Activated T-cell treated with anti-CD3 and anti-CD28 coated beads for 4 hours (primary cell): ENCODE results near the gene ARFGAP2.
A peak's percentile ranks its signal among the peaks of the same experiment; 100 is the strongest.

ENCODE experiments used
- DNase-seq: peaks from one replicate; pipeline ENCODE4 v3.0.0-alpha.2; 2020

Gene ARFGAP2

DNA sequence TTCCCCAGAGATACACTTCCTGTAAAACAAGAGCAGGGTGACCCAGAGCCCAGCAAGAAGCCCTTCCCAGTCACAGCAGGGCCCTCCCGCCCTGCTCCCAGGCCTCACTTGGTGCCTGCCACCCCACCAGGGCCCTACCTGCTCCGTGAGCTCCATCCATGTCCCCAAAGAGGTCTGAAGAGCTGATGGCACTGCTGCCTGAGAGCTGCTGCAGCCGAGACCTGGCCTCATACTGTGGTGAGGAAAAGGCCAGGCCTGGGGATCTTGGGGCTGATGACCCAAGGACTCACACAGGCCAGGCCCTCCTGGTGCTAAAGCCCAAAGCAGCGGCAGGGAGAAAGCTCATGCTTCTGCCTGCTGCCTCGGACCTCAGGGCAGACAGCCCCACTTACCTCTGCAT is 10.3 kb downstream of the ARFGAP2 start:
- no peak for DNase-seq

- no peak for DNase-seq
These were observed 11.3 kb downstream of the ARFGAP2 start for GRCh38 chr11:47165253-47165840.

GRCh38 chr11:47164321-47164720 is 12.4 kb downstream of the ARFGAP2 start:
- DNase-seq, result no peak

DNA sequence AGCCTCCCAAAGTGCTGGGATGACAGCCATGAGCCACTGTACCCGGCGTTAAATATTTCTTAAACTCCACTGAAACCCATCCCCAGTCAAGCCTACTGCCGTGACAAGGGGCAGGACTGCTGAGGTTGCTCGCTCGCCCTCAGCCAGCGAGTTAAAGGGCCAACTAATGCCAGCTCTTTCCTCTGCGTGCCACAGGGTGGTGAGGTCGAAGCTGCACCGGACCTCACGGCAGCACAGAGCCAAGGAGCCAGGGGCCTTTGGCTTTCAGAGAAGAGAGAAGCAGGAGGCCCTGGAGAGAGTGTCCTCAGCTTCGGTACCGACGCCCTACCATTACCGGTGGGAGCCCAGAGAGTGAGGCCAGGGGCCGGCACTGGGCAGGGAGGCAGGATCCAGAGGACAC is 12.8 kb downstream of the ARFGAP2 start:
- no peak for DNase-seq

GRCh38 chr11:47163193-47163592 is 13.5 kb downstream of the ARFGAP2 start:
- no peak for DNase-seq

DNA sequence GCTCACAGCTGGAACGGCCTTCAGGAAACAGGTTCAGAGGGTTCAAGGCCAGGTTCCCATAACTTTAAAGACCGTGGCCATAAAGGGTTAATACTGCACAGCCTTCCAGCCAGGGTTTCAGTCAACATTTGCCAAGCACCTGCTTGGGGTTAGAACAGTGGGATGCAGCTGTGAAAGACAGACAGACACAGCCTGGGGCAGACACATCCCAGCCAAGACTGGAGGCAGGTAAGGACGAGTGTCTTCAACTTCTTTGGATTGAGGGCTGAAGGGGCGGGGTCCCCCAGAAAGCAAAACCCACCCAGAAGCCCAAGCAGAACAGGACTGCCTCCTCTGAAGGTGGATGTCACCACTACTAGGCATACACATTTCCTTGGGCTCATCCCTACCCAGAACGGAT is 14.3 kb downstream of the ARFGAP2 start:
- no peak for DNase-seq

DNA sequence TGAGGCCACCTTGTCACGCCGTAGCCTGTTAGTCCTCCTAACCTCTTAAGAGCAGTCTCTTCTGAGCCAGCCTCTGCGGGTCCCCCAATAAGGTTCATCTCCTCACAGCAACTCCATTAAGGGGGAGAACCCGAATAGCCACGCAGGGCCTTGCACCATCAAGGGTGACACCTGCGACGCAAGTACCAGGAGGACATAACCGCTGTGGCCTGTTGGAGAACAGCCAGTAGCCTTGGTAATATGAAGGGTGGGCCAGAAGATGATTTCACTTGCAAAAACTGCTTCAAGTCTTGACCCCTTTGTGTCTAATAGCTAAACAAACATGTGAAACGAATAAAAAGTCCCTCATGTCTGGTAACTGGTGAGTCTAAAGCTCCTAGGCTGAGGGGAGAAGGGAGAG is 14.8 kb downstream of the ARFGAP2 start:
- no peak for DNase-seq

GRCh38 chr11:47161134-47161854 is 15.4 kb downstream of the ARFGAP2 start:
- DNase-seq, result peak; percentile 47

GRCh38 chr11:47160753-47161133 is 15.9 kb downstream of the ARFGAP2 start:
- no peak for DNase-seq

GRCh38 chr11:47158242-47158641 is 18.4 kb downstream of the ARFGAP2 start:
- DNase-seq, result no peak

- DNase-seq, result no peak
These were observed 18.9 kb downstream of the ARFGAP2 start for GRCh38 chr11:47157805-47158204.

GRCh38 chr11:47156951-47157350 is 19.7 kb downstream of the ARFGAP2 start:
- DNase-seq, result no peak

- DNase-seq, result no peak
These were observed 20.3 kb downstream of the ARFGAP2 start for GRCh38 chr11:47156333-47156732.

GRCh38 chr11:47155879-47156278 is 20.8 kb downstream of the ARFGAP2 start:
- no peak for DNase-seq

DNA sequence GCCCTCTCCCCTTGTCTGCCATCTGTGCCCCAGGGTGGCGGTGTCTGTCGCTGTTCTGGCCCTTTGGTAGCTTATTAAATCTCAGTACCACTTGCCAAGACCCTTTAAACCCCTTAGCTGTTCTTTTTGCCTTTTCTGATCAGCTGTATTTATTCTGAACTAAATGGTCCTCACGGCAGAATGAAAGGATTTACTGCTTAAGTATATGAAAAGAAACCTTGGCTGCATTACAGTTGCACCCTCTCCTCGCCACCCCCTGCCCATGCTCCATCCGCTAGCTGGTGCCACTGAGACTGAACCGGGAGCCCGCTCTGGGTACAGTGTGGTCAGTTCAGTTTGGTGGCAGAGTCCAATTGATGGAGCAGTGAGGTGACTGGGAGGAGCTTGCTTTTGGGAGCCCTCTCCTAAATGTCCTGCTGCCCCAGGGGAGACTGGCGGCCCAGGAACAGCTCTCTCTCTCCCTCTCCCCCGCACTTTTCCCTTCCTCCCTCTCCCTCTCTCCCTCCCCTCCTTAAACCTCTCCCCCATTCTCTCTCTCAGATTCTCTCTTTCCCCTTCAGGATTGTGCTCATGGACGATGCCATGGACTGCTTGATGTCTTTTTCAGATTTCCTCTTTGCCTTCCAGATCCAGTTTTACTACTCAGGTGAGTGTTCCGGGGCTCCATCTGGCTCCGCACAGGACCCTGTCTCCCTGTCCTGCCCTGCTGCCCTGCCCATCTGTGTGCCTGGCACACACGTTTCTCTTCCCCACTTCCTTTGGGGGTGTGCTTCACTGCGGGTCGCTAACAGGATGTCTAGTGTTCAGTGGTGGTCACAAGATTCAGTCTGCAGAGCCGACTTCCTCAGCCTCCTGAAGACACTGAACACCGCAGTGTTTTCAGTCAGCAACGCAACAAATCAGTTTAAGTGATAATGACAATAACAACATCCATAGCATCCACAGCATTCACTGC is 21.8 kb downstream of the ARFGAP2 start:
- DNase-seq, result no peak

DNA sequence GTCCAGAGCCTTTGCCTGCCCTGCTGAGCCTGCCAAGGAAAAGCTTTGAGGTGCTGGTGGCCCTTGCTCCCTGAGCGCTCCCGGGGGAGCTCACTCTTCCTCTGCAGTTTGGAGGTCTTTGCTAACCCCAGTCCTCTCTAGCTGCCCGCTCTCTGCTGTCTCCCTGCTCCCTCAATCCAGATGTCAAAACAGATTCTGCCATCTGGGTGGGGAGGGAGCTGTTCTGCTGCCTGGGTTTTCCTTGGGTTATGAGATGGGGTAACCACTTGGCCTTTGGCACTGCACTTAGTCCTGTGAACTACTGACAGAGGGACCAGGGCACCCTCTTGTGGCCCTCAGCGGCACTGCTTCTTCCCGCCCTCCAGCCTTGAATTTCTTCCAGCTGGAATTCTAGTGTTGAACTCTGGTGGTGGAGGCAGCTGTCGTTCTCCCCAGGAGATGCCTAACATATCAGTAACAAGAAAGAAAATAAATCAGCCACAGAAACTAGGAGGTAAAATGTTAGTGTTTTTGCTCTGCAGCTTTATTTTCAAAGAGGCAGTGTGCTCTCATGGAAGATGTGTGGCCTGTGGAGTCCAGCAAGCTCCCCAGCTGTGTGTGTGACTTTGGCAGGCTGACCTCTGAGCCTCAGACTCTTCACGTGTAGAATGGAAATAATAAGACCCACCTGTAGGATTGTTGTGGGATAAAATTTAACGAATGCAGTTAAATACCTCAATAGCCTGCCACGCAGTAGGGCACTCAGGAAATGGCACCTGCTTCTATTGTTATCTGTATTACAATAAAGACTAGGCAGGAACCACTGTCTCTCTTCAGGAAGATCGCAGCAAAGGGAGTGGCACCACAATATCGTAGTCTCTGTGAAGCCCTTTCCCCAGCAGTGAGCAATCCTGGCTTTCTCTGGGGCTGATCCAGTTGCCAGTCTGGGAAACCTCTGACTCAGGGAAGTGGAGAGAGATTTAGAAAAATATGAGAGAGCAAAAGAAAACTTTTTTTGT is 23.4 kb downstream of the ARFGAP2 start:
- DNase-seq, result peak; percentile 27

DNA sequence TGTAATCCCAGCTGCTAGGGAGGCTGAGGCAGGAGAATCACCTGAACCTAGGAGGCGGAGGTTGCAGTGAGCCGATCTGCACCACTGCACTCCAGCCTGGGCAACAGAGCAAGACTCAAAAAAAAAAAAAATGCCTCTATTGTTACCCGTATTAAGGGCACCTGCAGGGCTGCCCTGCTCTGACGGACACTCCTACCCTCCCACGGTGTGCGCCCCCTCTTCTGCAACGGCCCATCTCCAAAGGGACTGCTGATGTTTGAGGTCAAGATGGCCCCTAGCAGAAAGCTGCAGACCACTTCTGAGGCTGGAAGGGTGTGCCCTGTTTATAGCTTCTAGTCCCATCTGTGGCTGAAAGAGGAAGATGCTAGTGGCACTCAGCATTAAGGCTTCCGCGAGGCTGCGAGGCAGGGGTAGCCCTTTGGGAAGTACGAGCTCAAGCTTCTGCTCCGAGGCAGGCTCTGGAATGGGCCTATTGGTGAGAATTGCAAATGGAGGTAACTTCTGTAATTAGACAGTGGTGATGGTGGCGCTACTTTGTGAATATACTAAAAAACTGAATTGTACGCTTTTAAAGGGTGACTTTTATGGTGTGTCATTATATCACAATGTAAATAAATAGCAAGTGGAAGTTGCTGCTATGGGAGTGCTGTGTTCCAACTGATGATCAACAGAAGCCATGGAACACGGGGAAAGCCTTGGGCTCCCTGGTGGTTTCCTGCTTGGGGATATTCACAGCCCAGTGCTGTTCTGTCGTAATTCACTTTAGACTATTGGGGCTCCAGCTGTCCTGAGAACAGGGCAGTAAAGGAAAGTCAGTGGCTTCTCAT is 24.3 kb downstream of the ARFGAP2 start:
- DNase-seq, result no peak

GRCh38 chr11:47149782-47150181 is 26.9 kb downstream of the ARFGAP2 start:
- DNase-seq, result no peak

- no peak for DNase-seq
These were observed 27.7 kb downstream of the ARFGAP2 start for GRCh38 chr11:47148903-47149531.

DNA sequence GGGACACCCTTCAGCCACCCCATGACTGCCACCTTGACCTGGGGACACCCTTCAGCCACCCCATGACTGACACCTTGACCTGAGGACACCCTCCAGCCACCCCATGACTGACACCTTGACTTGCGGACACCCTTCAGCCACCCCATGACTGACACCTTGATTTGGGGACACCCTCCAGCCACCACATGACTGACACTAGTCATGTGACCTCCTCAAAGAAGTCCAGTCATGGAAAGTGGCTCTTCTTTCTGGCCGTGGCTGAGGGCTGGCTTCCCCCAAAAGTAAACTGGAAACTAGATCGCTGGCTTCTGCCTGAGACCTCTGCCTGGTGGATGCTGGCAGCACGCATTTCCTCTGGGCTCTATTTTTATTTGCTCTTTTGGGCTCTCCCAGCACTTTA is 28.4 kb downstream of the ARFGAP2 start:
- DNase-seq, result no peak

GRCh38 chr11:47147681-47148080 is 29.0 kb downstream of the ARFGAP2 start:
- DNase-seq, result no peak
